Stimulated activated CD8-positive, alpha-beta memory T cell treated with anti-CD3 and anti-CD28 coated beads, Interleukin-4, amount 100 ng/mL, for 1 hour (primary cell): ENCODE data around the gene DERL3.

ENCODE experiments used
- DNase-seq, 2 donors: peaks; one replicate each; pipeline ENCODE4 v3.0.0-alpha.2; 2020; ENCODE audit warnings: low read depth in 2 of 2, low spot score in 1 of 2

Gene DERL3

DNA sequence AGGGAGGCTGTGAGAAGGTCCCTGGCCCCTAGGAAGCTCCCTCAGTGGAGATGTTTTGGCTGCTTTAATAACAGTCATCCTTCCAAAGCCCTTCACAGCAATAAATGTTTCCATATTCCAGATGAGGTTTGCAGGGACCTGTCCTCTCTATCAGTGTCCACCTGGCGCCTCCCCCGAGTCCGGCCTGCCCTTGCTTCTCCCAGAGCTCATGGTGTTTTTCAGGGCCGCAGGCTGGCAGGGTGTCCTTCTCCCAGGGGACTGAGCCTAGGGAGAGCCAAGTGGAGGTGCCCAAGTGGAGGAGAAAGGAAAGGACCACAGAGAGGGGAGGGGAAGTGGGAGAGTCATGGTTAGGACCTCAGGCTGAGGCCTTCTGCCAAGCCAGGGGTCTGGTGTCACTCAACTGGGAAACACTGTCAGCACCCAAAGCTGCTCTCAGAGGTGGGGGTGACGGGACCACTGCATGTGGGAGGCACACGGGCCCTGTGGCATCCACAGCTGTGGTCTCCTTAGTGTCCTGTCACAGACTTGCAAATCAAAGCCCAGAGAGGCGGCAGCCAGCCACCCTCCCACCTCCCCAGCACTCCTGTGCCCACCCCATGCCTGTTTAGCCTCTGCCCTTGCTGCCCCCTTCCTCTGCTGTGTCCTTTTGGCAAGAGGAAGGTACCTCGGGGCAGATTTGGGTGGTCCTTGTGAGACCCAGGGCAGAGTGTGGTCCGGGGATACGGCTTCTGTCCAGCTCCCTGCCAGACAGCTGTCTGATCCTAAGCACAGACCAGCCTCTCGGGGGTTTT, 6.4 kb downstream of the DERL3 start:
- DNase-seq: no peak

DNA sequence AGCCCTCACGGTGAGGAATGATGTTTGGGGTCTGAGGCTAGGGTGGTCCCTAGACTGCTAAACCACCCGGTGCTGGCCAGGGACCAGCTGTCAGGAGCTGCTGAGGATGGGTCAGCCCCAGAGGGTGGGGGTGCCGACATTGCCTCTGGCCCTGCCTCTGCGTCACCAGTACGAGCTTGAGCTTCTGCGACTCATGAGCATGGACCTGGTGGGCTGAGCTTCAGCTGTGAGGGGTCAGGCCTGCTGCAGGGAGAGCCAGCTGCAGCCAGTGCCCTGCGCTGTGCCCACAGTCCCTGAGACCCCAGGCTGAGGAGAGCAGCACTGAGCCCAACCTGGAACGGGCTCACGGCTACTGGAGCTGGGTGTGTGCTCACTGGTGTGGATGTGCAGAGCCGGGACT, 7.0 kb downstream of the DERL3 start:
- DNase-seq: no peak

DNA sequence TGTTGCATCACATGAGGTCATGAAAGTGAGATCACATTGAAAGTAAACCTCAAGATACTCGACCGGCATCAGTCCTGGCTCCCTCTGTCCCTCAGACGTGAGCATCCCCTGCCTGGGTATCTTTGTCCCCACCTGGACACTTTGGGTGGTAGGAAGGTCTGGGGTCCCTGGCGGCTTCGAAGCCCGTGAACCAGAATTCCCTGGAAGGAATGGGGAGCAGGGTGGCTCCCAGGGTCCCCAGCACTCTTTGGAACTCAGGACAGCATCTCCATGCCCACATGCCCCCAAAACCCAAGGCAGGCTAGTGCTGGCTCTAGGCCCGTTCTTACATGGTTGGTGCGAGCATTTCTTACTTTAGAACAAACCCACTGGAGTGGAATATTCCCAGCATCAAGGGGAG, 7.5 kb downstream of the DERL3 start:
- no peak for DNase-seq

DNA sequence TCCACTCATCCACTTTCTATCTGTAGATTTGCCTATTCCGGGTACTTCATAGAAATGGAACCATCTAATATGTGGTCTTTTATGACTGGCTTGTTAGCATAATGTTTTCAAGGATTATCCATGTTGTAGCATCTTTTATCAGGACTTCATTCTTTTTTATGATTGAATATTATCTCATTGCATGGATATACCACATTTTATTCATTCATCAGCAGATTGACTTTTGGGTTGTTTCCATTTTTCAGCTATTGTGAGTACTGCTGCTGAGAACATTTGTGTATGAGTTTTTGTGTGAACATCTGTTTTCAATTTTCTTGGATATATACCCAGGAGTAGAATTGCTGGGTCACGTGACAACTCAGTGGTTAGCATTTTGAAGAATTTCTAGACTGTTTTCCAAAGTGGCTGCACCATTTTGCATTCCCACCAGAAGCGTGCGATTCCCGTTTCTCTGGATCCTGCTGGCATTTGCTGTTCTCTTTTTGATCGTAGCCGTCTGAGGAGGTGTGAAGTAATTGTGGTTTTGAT, 8.9 kb downstream of the DERL3 start:
- DNase-seq: no peak

DNA sequence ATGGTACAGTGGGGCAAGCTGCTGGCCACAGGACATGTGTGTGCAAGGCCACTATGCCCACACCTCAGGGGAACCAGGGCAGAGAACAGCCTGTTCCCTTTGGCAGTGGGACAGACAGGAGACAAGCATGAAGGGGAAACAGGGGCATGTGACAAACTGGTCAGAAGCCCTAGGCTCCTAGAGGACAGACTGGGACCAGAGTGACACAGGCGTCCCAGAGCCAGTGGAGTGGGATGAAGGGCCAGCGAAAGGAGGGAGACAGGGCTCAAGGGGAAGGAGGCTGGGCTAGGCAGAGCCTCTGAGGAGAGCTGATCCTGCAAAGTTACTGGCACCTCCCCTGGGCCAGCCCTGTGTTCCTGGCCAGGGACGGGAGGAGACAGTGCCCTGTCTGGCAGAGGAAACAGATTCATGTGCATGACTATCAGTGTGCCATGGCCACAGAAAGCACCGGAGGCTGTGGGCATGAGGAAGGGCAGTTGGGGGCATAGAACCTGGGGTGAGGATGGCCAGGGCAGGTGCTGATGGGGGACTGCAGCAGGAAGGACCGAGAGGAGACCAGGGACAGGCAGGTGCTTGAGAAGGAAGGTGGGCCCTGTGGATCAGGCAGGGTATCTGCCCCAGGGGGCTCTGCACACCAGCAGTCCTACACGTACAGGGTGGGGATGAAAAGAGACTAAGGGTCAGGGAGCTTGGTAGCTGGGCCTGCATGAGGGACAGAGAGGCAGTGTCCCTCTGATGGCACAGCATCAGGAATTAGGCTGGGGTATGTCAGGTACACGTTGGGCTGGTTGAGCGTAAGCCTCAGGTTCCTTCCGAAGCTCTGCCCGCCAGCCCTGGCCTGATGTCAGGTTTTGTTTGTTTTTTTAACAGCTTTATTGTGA, 9.8 kb downstream of the DERL3 start:
- DNase-seq: no peak

DNA sequence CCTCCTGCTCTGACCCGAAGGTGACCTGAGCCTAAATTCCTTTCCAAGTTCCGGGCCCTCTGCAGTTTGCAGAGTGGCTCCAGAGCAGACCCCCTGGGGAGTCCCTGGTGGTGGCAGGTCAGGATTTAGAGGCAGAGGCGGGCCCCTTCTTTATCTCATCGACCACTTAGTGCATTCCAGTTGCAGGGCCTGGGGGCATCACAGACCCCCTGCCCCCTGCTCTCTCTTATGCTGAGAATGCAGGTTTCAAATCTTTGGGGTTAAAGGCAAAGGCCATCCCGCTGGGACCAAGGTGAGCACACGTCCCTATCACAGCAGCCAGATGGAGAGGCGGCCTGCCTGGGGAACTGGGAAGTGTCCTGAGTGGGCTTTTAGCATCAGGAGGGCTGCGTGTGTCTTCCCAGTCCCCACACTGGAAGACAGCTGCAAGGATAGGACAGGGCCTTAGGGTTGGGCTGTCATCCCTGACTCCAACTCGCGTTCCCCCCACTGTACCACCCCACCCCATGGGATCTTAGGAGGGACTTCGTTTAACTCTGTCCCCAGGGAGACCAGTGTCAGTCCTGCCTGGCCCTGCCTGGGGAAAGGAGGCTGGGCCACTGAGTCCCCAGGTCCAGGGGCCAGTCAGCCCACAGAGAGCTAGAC, 11.3 kb downstream of the DERL3 start:
- DNase-seq: no peak

DNA sequence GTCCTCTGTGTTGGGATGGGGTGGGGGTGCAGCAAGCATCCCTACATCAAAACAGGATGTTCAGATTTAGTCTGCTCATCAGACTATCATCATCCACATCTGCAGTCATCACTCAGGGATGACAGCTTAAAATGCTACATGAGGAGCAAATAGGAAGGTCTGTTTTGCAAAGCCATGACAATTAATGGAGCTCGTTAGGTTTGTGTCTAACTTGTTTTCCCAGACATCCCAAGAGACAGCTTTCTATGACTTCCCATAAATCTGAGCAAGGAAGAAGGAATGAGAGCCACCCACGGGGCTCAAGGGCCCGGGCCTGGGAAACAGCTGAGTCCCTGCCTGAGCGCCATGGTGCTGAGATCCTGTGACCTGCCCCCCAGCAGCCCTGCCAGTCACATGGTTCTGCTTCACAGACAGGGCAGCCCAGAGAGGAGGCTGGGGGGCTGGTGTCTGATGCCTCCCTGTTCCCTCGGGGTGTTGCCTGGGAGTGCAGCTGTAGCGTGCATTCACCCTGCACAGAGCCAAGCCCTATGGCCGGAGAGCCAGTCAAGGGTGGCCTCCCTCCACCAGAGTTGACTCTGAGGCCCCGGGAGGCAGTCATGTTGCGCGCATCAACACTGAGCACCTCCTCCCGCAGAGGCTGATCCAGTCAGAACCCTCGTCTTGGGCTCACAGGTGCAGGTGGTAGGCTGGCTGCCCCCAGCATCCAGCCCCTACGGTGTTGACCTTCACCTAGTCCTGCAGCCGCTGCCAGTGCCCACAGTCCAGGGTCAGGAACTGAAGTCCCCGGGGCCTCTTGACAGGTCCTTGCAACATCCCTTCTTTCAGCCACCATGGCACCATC, 12.1 kb downstream of the DERL3 start:
- DNase-seq: no peak

DNA sequence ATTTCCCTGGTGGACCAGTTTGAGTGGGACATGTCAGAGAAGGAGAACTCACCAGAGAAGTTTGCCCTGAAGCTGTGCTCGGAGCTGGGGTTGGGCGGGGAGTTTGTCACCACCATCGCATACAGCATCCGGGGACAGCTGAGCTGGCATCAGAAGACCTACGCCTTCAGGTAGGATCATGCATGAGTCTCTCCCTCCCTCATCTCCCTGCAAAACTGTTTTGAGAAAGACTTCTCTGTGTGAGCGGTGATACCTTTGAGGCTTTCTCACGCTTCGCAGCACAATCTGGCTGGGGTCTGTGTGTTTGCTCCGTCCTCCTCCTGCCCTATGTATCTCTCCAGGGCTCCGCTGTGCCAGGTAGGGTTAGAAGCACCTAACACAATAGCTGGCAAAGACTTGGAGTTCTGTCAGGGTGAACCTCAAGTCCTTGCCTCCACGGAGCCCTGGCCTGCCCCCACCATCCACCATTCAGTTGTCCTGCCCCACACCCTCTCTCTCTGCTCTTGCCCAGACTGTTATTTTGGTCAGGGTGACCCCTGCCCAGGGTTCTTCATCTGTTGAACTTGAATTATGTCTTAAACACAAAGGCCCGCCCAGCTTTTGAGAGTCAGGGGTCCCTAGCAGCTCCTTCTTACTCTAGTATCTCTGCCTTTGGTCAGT, 13.4 kb downstream of the DERL3 start:
- DNase-seq: no peak

DNA sequence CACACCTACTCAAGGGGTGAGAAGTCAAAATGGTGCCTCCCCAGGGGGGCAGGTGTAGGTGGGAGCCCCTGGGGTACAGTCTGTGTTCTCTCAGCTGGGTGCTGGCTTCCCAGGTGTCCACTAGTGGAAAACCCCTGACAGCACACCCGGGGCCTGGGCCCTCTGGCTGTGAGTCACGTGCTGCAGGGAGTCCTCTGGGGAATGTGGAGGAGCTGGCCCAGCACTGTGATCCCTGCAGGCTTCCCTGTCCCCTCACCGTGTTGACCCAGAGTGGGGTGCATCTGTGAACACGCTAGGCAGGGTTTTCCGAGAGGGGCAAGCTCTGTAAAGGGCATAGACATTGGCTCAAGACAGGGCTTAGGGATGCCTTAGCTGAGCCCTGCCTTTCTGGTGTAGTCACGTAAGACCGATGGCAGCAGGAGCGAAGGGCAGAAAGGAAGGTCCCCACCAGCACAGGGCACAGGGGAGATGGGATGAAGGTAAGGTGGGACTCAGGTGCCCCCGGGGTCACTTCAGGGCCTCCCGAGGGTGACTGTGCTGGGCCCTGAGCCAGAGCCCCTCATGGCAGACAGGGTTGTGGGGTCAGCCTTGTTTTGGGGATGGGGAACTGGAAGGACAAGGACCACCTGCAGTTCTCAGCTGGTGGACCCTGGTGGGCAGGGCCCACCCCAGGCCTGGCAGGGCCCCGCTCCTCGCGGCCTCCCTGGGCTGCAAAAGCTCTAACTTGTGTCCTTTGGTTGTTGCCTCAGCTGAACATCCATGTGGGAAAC, 14.1 kb downstream of the DERL3 start:
- no peak for DNase-seq

DNA sequence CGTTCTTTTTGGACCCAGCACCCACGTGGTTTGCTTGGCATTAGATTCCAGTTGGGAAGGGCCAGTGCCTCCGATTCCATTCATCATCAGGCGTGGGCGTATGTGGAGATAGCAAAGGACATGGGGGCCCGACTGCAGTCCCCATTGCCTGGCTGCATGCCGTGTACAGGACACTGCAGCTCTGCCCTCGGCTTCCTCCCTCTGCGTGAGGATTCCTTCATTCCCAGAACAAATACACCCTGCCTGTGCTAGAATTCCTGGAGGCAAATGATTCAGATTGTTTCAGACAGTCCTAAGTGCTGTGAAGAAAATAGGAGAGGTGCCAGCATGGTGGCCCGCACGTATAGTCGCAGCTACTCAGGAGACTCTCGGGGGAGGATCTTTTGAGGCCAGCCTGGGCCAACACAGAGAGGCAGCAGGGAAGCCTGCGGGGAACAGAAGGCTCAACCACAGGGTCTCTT, 15.4 kb downstream of the DERL3 start:
- DNase-seq: no peak

DNA sequence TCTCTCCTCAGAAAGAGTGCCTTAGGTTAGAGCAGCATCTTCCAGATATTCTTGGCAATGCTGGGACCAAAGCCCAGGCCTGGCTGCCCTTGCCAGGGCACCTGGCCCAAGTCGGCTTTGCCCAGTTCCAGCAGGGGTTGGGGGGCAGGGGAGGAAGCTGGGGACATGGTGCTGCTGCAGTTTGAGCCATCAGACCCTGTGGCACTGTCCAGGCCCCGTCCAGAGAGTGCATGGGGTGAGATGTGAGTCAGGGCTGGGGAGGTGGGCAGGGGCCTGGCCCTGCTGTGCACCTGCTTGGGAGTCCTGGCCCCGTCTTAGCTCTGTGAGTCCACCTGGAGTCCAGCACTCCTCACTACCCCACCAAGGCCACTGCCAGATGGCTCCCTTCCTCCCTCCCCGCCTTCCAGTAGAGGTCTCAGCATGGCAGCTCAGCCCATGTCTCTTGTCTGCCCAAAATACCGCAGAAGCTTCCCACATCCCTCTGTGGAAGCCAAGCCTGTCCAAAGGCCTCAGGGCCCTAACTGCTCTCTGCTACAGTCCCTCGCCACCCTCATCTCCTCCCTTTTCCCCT, 16.6 kb downstream of the DERL3 start:
- no peak for DNase-seq

DNA sequence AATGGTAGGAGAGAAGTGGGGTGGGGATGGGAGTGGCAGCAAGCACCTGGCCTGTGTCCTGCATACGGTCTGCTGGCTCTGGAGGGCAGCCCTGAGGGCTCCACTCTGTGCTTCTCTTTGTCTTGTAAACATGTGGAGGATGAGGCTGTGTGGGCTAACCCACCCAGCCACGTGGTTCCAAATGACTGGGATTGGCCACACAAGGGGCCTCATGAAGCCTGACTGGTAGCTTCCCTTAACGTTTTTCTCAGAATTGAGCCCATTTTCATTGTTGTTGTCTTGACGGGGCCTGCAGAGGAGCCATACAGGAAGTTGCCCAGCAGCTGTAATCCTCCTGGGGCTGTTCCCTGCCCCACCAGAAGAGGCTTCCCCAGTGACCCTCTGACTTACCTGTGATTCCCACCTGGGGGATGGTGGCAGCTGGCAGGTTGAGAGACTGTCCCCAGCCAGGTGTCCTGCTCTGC, 18.0 kb downstream of the DERL3 start:
- no peak for DNase-seq

DNA sequence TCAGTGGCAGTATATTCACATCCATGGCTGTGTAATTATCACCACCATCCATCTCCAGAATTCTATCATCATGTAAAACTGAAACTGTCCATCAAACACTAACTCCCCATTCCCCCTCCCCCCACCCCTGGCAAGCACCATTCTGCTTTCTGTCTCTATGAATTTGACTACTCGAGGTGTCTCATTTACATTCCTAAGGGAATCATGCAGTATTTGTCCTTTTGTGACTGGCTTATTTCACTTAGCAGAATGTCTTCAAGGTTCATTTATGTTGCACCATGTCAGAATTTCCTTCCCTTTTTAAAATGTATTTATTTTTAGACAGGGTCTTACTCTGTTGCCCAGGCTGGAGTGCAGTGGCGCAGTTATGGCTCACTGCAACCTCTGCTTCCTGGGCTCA, 20.3 kb downstream of the DERL3 start:
- DNase-seq: no peak

DNA sequence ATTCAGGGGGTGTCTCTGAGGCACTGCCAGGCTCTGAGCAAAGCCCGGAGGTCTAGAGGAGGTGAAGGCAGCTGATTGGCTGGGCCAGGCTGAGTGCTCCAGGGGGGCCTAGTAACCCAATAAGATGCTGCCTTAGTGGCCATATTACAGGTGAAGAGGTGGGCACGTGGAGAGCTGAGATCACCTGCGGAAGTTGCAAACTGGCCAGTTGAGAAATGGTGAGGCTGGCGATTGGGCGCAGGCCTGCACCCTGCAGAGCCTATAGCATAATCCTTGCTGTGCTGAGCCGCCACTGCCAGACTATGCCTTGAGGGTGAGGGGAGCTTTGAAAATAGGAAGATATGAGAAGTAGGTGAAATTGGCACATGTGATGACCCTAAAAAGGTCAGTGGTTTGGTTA, 21.7 kb downstream of the DERL3 start:
- no peak for DNase-seq

DNA sequence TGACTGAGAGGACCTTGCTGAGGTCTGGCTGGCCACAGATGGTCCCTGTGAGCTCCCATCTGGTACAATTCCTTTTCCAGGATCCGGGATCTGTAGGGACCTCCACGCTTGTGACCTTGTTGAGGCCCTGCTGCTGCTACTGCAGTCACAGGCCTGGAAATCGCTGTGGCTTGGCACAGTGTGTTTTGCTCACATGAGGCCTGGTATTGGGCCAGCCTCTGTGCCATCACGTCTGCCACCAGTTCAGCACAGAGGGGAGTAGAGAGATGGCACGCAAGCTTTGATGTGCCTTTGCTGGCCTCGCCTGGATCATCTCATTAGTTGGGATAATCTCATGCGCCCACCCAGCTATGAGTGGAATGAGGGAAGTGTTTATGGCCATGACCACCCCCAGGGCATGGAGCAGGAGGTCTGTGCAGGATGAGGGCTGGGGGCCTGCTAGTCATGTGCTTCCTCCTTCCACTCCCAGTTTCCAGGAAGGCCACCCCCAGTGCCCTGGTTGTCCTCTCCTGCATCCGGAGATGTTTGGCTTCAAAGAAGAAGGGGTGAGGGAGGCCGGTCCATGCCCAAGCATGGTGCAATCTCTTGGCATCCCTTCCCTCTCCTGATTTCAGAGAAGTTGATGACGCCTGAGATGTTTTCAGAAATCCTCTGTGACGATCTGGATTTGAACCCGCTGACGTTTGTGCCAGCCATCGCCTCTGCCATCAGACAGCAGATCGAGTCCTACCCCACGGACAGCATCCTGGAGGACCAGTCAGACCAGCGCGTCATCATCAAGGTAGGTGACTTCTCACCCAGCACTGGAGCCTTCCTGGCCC, 22.4 kb downstream of the DERL3 start:
- no peak for DNase-seq

DNA sequence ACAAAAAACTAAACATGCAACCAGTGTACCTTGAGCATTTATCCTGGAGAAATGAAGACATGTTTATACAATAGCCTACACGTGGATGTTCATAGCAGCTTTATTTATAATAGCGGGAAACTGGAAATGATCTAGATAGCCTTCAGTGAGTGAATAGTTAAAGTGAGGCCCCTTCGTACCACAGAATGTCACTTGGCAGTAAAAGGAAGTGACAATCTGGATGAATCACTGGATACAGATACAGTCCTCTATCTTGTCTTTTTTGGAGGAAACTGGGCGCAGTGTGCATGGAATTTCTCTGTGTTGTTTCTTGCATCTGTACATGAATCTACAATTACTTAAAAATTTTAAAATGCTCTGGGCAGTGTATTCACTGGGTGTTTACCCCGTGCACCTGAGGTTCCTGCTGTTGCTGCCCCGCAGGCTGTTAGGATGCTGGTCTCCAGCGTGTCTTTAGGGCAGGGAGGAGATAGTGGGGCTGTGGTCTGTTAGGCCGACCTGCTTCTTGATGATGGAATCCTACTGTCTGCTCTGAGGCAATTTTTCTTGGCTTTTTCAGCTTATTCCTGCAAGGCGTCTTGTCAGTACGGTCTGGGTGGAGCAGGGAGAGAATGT, 23.2 kb downstream of the DERL3 start:
- no peak for DNase-seq

DNA sequence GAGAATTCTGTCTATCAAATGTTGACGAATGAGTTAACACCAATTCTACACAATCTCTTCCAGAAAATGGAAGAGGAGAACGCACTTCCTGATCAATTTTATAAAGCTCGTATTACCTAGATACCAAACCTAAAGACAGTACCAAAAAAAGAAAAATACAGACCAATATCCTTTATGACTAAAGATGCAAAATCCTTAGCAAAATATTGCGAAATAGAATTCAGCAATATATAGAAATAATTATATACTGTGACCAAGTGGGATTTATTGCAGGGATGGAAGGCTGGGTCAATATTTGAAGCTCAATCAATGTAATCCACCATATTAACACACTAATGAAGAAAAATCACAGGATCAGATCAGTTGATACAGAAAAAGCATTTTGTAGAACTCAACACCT, 26.4 kb downstream of the DERL3 start:
- DNase-seq: no peak

DNA sequence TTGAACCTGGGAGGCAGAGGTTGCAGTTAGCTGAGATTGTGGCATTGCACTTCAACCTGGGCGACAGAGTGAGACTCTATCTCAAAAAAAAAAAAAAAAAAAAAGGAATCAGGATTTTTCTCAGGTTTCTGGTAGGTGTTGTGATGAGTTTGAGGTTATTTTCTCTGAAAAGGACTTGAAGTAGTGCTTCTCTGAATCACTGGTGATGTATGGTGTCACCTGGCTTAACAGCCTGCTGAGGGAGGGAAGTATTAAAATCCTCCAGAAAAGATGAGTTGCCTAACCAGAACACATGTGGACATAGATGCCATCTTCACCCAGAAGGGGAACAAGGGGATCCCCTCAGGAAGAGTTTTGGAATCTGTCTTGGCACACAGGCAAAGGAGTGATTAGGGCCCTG, 32.0 kb downstream of the DERL3 start:
- no peak for DNase-seq
